RWPE2 (cell line): ENCODE data around the gene LAMC3.

ENCODE experiments used
- ATAC-seq: fragments of 200-7000 bp; cut with Tn5 transposase; 3 replicates; pipeline ENCODE4 v1.9.1; 2021; ENCODE audit warnings: low read depth
- DNase-seq: peaks from one replicate; pipeline ENCODE4 v3.0.0-alpha.2; 2020; ENCODE audit warnings: low spot score
- H3K27ac ChIP-seq: fragments of 450-650 bp; 2 replicates; pipeline ENCODE4 v1.5.1; 2017; ENCODE audit warnings: mild to moderate bottlenecking; ENCODE audit not compliant: poor library complexity, severe bottlenecking
- H3K27me3 ChIP-seq: fragments of 250-450 bp; sonication (Bioruptor Pico); 2 replicates; pipeline ENCODE4 v1.5.1; 2021; ENCODE audit warnings: mild to moderate bottlenecking, moderate library complexity; ENCODE audit not compliant: insufficient read depth, poor library complexity, severe bottlenecking
- H3K36me3 ChIP-seq: fragments of 250-450 bp; sonication (Bioruptor Pico); 2 replicates; pipeline ENCODE4 v1.5.1; 2020; ENCODE audit warnings: low read depth, mild to moderate bottlenecking, moderate library complexity
- H3K4me1 ChIP-seq: fragments of 250-450 bp; sonication (Bioruptor Pico); 2 replicates; pipeline ENCODE4 v1.5.1; 2021; ENCODE audit warnings: mild to moderate bottlenecking, moderate library complexity; ENCODE audit not compliant: insufficient read depth, poor library complexity, severe bottlenecking
- H3K4me3 ChIP-seq: fragments of 250-450 bp; sonication (Bioruptor Pico); 2 replicates; pipeline ENCODE4 v1.5.1; 2021; ENCODE audit warnings: mild to moderate bottlenecking, moderate library complexity; ENCODE audit not compliant: severe bottlenecking
- H3K9me3 ChIP-seq: fragments of 250-450 bp; sonication (Bioruptor Pico); 2 replicates; pipeline ENCODE4 v1.5.1; 2021; ENCODE audit warnings: mild to moderate bottlenecking, moderate library complexity; ENCODE audit not compliant: severe bottlenecking
- CTCF ChIP-seq: fragments of 450-650 bp; IDR thresholded peaks from one replicate; pipeline ENCODE4 v1.5.1; 2017; ENCODE audit warnings: mild to moderate bottlenecking, moderate library complexity; ENCODE audit not compliant: poor library complexity, severe bottlenecking

The LAMC3 gene

GRCh38 chr9:131029574-131029952 lies 20.6 kb downstream of the LAMC3 start:
- H3K27ac ChIP-seq: no peak overlapping the region

GRCh38 chr9:131030239-131031004 lies 21.4 kb downstream of the LAMC3 start:
- Histone ChIP-seq H3K27ac (no peak overlapping the region), H3K4me1 (no peaks in the 10 kb centered on the region), H3K27me3 (no peaks in the 10 kb centered on the region), H3K36me3 (no peaks in the 10 kb centered on the region), H3K4me3 (no peak overlapping the region), H3K9me3 (peaks cover 2% of the 10 kb centered on the region)
- DNase-seq (no peak), ATAC-seq (no peak)
- TF ChIP-seq CTCF: no peak

More at GRCh38 chr9:131029574-131029952, 20.6 kb downstream of the LAMC3 start:
- DNase-seq (no peak), ATAC-seq (no peak)
- Histone ChIP-seq H3K9me3 (peaks cover 2% of the 10 kb centered on the region), H3K4me3 (no peak overlapping the region), H3K27me3 (no peaks in the 10 kb centered on the region), H3K4me1 (no peaks in the 10 kb centered on the region), H3K36me3 (no peaks in the 10 kb centered on the region)
- no peak for TF ChIP-seq CTCF

- H3K27ac ChIP-seq: no peak overlapping the region
- no peaks in the 10 kb centered on the region for H3K27me3 ChIP-seq
Measured at GRCh38 chr9:131031005-131031641, 22.1 kb downstream of the LAMC3 start.

GRCh38 chr9:131031642-131032005 lies 22.6 kb downstream of the LAMC3 start:
- ATAC-seq (no peak), DNase-seq (no peak)
- peaks cover 2% of the 10 kb centered on the region for H3K9me3 ChIP-seq
- H3K36me3 ChIP-seq: no peaks in the 10 kb centered on the region
- H3K27me3 ChIP-seq: no peaks in the 10 kb centered on the region
- no peak for TF ChIP-seq CTCF
- no peak overlapping the region for H3K4me3 ChIP-seq
- H3K27ac ChIP-seq: no peak overlapping the region
- H3K4me1 ChIP-seq: no peaks in the 10 kb centered on the region

More at GRCh38 chr9:131031005-131031641, 22.1 kb downstream of the LAMC3 start:
- no peaks in the 10 kb centered on the region for H3K36me3 ChIP-seq
- H3K9me3 ChIP-seq: peaks cover 2% of the 10 kb centered on the region
- no peaks in the 10 kb centered on the region for H3K4me1 ChIP-seq
- DNase-seq: no peak
- ATAC-seq: no peak
- no peak for TF ChIP-seq CTCF
- no peak overlapping the region for H3K4me3 ChIP-seq

- TF ChIP-seq CTCF: no peak
- no peaks in the 10 kb centered on the region for H3K4me1 ChIP-seq
- no peak overlapping the region for H3K4me3 ChIP-seq
- H3K27me3 ChIP-seq: no peaks in the 10 kb centered on the region
- DNase-seq: no peak
- H3K36me3 ChIP-seq: no peaks in the 10 kb centered on the region
- H3K9me3 ChIP-seq: peaks cover 2% of the 10 kb centered on the region
- H3K27ac ChIP-seq: no peak overlapping the region
- no peak for ATAC-seq
Measured at GRCh38 chr9:131032384-131032783, 23.4 kb downstream of the LAMC3 start.
